CD1c-positive myeloid dendritic cell (primary cell): ENCODE results near the gene RNF157.

Experiments
- DNase-seq: peaks from one replicate; pipeline ENCODE4 v3.0.0-alpha.2; 2016; ENCODE audit errors: extremely low spot score

Gene RNF157

GRCh38 chr17:76123749-76124581, 116.3 kb downstream of the RNF157 start:
- no peak for DNase-seq

GRCh38 chr17:76123191-76123499, 117.1 kb downstream of the RNF157 start:
- DNase-seq: no peak

GRCh38 chr17:76122431-76123190, 117.7 kb downstream of the RNF157 start:
- no peak for DNase-seq

DNA sequence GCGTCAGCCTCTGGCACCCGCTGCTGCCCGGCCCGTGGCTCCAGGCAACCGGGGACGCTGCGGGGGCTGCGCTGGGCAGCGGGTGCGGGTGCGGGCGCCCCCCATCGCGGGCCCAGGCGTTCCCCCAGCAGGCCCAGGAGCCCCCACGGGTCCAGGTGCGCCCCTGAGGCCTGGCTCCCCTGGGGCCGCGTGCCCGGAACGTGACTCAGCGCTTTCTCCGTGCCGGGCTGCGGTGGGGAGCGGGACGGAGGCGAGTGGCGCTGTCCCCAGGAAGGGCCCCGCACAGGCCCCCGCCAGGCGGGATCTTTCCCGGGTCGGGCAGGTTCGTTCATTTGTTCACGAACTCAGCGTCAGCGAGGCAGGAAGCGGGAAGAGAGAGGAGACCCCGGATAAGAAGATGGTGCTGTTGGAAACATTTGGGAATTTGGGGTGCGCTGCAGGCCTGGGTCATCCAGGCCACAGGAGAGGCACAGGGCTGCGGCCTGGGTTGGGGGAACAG, 118.3 kb downstream of the RNF157 start:
- no peak for DNase-seq

DNA sequence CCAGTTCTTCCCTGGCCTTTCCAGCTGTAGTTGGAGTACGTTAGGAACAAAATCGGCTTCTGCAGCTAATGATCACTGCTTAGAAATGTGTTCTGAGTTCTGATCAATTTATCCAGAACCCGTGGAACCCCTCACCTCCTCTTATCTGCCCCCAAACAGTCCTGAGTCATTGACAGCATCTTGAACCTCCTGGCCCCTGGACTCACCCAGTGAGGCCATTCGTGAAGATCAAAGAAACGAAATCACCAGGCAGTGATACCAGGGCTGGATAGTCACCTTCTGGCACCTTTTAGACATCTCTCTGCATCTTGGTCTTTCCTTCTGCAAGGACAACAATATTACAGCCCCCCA, 119.7 kb downstream of the RNF157 start:
- DNase-seq: no peak

DNA sequence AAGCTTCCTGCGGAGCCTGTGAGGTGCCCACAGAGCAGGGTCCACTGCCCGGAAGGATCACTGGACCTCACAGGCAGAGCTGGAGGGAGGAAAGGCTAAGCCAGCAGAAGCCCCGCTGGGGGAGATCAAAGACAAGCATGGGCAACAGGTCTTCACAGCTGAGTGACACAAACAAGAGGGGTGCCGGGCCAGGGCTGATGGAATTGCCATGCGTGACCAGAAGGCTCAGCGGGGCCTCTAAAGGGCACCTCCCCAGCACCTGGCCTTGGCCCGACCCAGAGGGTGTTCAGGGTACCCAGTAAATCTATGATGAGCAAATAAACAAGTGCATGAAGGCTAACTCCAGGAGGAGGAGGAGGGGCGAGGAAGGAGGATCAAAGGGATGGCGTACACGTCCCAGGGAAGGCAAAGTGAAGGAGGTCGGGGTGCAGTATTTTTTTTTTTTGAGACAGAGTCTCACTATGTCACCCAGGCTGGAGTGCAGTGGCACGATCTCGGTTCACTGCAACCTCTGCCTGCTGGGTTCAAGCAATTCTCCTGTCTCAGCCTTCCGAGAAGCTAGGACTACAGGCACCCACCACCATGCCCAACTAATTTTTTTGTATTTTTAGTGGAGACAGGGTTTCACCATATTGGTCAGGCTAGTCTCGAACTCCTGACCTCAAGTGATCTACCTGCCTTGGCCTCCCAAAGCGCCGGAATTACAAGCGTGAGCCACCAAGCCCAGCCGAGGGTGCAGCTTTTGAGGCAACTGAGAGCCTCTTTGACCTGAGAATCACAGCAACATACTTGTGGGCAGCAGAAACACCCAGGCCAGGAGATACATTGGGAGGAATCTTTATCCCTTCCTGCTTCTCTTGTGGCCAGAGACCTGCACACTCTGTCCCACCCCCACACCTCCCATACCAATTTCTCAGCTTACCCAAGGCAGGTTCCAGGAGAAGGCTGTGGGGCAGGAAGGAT, 120.6 kb downstream of the RNF157 start:
- DNase-seq: no peak

GRCh38 chr17:76115138-76115754, 125.0 kb downstream of the RNF157 start:
- DNase-seq: no peak

GRCh38 chr17:76111956-76112355, 128.3 kb downstream of the RNF157 start:
- DNase-seq: no peak

GRCh38 chr17:76107509-76107908, 132.8 kb downstream of the RNF157 start:
- DNase-seq: peak; percentile 20

- no peak for DNase-seq
These were observed 133.6 kb downstream of the RNF157 start for GRCh38 chr17:76106703-76107102.

GRCh38 chr17:76104896-76105231, 135.4 kb downstream of the RNF157 start:
- no peak for DNase-seq

DNA sequence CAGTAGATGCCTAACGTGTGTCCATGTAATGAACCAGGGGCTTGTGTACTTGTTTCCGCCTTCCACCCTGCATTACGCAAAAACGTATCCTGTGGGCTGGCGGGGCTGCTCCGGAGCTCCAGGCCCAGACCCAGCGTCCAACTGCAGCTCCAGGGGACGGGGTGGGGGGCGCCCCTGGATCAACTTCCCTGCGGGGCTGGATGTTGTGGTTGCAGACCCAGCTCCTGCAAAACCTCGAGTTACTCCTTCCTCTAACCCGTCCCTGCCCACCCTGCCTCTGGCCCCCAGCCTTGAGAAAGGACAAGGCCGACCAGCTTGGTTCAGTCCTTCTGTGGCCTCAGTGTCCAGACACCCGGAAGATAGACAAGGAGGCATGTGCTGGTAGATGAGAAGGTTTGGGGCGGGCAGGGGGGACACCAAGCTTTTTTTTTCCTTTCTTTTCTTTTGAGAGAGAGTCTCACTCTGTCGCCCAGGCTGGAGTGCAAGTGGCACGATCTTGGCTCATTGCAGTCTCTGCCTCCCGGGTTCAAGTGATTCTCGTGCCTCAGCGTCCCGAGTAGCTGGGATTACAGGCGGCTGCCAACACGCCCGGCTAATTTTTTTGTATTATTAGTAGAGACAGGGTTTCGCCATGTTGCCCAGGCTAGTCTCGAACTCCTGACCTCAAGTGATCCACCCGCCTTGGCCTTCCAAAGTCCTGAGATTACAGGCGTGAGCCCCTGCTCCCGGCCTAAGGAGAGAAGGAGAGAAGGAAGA, 136.0 kb downstream of the RNF157 start:
- no peak for DNase-seq

GRCh38 chr17:76103274-76104139, 136.8 kb downstream of the RNF157 start, which contains the start of gene EXOC7:
EXOC7 (minus strand) TSS chr17:76103787; CDS start chr17:76103692, 95 bp downstream.
- peak; percentile 98 for DNase-seq

GRCh38 chr17:76102944-76103273, 137.4 kb downstream of the RNF157 start:
- DNase-seq: no peak

DNA sequence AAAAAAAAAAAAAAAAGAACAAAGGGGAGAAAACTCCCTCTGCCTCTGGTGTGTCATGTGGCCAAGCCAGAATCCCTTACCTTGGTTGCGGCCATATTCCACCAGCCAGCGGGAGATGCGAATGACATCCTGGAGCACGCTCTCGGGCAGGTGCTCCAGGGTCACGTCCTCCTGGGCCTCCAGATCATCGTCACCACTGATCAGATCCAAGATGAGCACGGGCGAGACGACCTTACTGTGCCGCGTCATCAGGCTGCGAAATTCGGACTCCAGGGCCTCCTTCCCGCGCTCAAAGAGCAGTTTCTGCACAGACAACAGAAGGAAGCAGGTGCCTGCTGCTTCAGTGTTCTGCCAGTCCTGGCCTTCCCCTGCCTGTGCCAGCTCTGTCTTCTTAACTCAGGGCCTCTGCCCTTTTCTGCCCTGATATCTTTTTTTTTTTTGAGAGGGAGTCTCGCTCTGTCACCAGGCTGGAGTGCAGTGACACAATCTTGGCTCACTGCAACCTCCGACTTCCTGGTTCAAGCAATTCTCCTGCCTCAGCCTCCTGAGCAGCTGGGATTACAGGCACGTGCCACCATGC, 142.5 kb downstream of the RNF157 start:
- DNase-seq: no peak

GRCh38 chr17:76095943-76096342, 144.3 kb downstream of the RNF157 start:
- no peak for DNase-seq

- no peak for DNase-seq
These were observed 146.2 kb downstream of the RNF157 start for GRCh38 chr17:76094046-76094445.

DNA sequence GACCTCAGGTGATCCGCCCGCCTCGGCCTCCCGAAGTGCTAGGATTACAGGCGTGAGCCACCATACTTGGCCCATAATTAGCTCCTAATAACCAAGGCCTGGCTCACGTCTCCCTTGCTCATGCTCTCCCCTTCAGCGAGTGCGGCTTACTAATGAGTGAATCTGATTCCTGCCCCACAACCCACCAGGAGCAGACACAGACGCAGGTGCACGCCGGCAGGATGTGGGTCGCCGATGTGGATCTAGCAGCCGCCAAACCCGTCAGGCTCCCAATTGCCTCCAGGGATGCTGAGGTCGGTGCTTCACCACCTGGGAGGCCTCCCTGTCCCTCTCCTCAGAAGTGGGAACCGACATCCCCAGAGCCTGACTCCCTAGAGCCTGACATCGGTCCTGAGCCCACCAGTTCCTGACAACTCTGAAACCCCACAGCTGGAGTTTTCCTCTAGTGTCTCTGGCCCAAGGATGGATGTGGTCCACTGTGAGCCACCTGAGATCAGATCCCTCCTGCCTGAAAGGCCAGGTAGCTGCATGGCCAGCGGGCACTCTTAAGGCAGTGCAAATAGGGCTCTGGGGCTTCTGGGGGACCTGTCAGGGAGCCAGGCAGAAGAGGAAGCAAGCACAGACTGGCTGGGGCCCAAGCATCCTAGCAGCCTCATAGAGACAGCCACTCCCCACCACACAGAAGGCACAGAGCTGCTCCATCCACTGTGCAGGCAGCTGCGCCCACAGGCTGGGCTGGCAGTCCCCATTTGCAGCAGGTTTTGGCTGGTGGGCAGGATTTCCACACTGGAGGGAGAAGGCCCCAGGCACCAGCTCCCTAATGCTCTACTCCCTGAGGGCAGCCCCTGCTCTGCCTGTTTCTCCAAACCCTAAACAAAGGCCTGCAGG, 147.5 kb downstream of the RNF157 start:
- no peak for DNase-seq
